Body of pancreas (tissue), 4 donors: Measurements from ENCODE around the gene TRA2B. TPM values are rescaled to one million over a fixed set of nuclear protein-coding genes. Genes with fewer than 3 reads are reported as not detected.
A peak's percentile ranks its signal among the peaks of the same experiment; 100 is the strongest.

ENCODE experiments used
- ATAC-seq: fragments of 150-250 bp; one replicate; pipeline ENCODE4 v1.9.1; 2016
- DNase-seq, 4 donors: peaks; one replicate each; pipeline ENCODE4 v3.0.0-alpha.2; 2019
- H3K27ac ChIP-seq, 4 donors: fragments of 200-600 bp; sonication (generic); 1 replicate in 3 of 4; 2 replicates in 1 of 4; pipeline versions ENCODE4 v1.5.1 to v1.6.1; 2016 to 2019; ENCODE audit warnings: mild to moderate bottlenecking in 1 of 4, mixed read lengths in 1 of 4, moderate library complexity in 1 of 4
- H3K27me3 ChIP-seq, 2 donors: fragments of 200-600 bp; sonication (generic); one replicate each; pipeline ENCODE4 v1.6.0; 2016; ENCODE audit warnings: mild to moderate bottlenecking in 1 of 2
- H3K36me3 ChIP-seq, 2 donors: fragments of 200-600 bp; sonication (generic); replicated peaks in 1 of 2; 2 replicates each; pipeline ENCODE4 v1.5.1; 2016; ENCODE audit warnings: low read depth in 2 of 2; ENCODE audit not compliant: insufficient read depth in 1 of 2
- H3K4me1 ChIP-seq: fragments of 200-600 bp; sonication (generic); one replicate; pipeline ENCODE4 v1.6.0; 2016
- H3K4me3 ChIP-seq, 2 donors: fragments of 200-600 bp; sonication (generic); 1 replicate in 1 of 2; 2 replicates in 1 of 2; pipeline ENCODE4 v1.5.1; 2016 to 2019
- H3K9me3 ChIP-seq, 3 donors: fragments of 200-600 bp; sonication (generic); 1 replicate in 2 of 3; 2 replicates in 1 of 3; pipeline ENCODE4 v1.5.1; 2016
- POLR2A ChIP-seq, 3 donors: fragments of 450-650 bp; IDR thresholded peaks; one replicate each; pipeline ENCODE4 v1.6.1; 2016; ENCODE audit warnings: antibody characterized with exemption in 3 of 3, mild to moderate bottlenecking in 2 of 3
- WGBS, 2 donors: methylation state at CpG; one replicate each; pipeline ENCODE4 v1.1.5; 2017; 5-methylcytosine and 5-hydroxymethylcytosine counted together
- intact Hi-C: fragments of 100-400 bp; cut with DNase I; formaldehyde crosslinking; loops from one replicate; pipeline ENCODE4 v1.15.1; 2023
- total RNA-seq, 2 donors: library from RNA; depleted of rRNA; stranded (reverse); fragments of >200 nt; gene quantifications; one replicate each; pipeline ENCODE4 v1.1.0, GENCODE V29; 2016
- TF ChIP-seq, protein P1 (sequence below), 7 experiments: fragments of 450-650 bp in 4 of 7; fragments of 200-600 bp in 3 of 7; sonication (generic) in 3 of 7; IDR thresholded peaks; one replicate each; pipeline ENCODE4 v1.5.1; 2016 to 2019; ENCODE audit warnings: antibody characterized with exemption in 7 of 7

The TRA2B gene
- total RNA-seq, 2 donors from 2014 or later, result 74.2 to 323 TPM

DNA sequence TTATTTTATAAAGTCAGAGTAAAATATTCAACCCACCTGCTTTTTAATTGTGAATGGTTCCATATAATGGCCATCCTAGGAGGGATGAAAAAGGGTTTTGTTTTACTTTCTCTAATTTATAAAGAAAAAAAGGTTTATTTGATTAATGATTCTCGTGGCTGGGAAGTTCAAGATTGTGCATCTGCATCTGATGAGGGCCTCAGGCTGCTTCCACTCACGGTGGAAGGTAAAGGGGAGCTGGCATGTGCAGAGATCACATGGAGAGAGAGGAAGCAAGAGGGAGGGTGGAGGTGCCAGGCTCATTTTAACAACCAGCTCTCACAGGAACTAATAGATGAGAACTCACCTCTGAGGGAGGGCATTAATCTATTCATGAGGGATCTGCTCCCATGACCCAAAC lies 27.7 kb upstream of the TRA2B start:
- Histone ChIP-seq H3K4me3 (no peak overlapping the region), H3K27me3 (no peaks in the 10 kb centered on the region), H3K4me1 (peaks cover 2% of the 10 kb centered on the region), H3K9me3 (no peaks in the 10 kb centered on the region), H3K36me3 (no peaks in the 10 kb centered on the region), H3K27ac (no peak overlapping the region)
- ATAC-seq, result no peak
- 68 to 88% methylated on average over 2 of the region's 2 CpGs for WGBS, 2 donors
- no peak for DNase-seq
- TF ChIP-seq POLR2A (IDR thresholded peaks at IDR 0.05), result no peak
- TF ChIP-seq, protein P1, sequence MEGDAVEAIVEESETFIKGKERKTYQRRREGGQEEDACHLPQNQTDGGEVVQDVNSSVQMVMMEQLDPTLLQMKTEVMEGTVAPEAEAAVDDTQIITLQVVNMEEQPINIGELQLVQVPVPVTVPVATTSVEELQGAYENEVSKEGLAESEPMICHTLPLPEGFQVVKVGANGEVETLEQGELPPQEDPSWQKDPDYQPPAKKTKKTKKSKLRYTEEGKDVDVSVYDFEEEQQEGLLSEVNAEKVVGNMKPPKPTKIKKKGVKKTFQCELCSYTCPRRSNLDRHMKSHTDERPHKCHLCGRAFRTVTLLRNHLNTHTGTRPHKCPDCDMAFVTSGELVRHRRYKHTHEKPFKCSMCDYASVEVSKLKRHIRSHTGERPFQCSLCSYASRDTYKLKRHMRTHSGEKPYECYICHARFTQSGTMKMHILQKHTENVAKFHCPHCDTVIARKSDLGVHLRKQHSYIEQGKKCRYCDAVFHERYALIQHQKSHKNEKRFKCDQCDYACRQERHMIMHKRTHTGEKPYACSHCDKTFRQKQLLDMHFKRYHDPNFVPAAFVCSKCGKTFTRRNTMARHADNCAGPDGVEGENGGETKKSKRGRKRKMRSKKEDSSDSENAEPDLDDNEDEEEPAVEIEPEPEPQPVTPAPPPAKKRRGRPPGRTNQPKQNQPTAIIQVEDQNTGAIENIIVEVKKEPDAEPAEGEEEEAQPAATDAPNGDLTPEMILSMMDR (IDR thresholded peaks at IDR 0.05), result no peak
- intact Hi-C loops, result no loop called here

DNA sequence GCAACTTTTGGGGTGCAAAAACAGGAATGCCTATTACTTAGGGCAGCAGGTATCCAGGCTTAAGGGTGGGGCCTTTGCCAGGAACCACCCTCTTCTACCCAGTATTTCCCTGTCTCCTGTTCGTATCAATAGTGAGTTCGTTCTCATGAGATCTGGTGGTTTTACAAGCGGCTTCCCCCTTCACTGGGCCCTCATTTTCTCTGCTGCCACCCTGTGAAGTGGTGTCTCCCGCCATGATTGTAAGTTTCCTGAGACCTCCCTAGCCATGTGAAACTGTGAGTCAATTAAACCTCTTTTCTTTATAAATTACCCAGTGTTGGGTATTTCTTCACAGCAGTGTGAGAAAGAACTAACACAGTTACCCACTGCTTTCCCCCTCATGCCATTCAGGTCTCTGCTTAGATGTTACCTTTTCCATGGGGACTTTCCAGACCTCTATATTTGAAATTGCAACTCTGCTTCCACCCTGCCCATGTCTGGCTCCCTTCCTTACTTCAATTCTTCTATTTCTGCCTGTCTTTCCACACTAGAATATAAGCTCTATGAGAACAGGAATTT lies 23.9 kb upstream of the TRA2B start:
- no peak overlapping the region for H3K27ac ChIP-seq
- H3K27me3 ChIP-seq, result no peaks in the 10 kb centered on the region
- TF ChIP-seq POLR2A (IDR thresholded peaks at IDR 0.05), result no peak
- TF ChIP-seq, protein P1 (IDR thresholded peaks at IDR 0.05), result no peak
- no peak overlapping the region for H3K4me3 ChIP-seq
- intact Hi-C loops, result no loop called here
- no peak for DNase-seq
- no peak for ATAC-seq
- H3K4me1 ChIP-seq, result peaks cover 9% of the 10 kb centered on the region
- 94 to 98% methylated on average over 4 of the region's 4 CpGs for whole genome bisulfite sequencing, 2 donors
- H3K36me3 ChIP-seq, result no peaks in the 10 kb centered on the region
- H3K9me3 ChIP-seq, result no peaks in the 10 kb centered on the region

DNA sequence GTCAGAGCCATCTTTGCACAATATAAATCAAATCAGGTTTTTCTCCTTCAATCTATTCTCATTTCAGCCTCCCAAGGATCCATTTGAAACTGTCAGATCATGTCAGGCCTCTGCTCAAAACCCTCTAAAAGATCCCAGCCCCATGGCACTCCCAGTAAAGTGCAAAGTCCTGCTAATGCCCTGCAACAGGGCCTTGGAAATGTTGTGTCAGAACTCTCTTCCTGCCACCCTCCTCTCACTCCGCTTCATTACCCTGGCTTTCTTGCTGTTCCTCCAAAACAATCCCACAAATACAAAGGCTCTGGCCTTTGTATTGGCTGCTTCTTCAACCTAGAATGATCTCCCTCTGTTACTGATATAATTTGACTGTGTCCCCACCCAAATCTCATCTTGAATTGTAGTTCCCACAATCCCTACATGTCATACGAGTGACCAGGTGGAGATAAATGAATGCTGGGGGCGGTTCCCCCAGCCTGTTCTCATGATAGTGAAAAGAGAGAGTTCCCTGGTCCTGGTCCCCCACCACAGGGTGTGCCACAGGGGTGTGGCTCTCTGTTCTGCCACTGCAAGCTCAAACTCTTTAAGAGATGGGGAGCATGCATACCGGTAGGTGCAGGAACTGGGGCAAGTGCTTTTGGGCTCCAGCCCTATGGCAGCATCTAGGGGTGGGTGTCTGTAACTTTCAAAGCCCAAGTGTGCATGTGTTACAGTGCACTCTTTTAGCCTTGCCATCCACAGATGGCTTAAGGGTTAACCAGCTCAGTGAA lies 22.9 kb upstream of the TRA2B start:
- Histone ChIP-seq H3K27me3 (no peaks in the 10 kb centered on the region), H3K27ac (peak overlapping the region; percentile 48 to 82 (median 65)), H3K4me3 (no peak overlapping the region), H3K4me1 (peaks cover 9% of the 10 kb centered on the region), H3K9me3 (no peaks in the 10 kb centered on the region), H3K36me3 (no peaks in the 10 kb centered on the region)
- DNase-seq, result no peak
- 78 to 91% methylated on average over 4 of the region's 4 CpGs for WGBS, 2 donors
- no peak for TF ChIP-seq POLR2A (IDR thresholded peaks at IDR 0.05)
- TF ChIP-seq, protein P1 (IDR thresholded peaks at IDR 0.05), result no peak
- intact Hi-C loops, result no loop called here
- ATAC-seq, result peak; percentile 19

DNA sequence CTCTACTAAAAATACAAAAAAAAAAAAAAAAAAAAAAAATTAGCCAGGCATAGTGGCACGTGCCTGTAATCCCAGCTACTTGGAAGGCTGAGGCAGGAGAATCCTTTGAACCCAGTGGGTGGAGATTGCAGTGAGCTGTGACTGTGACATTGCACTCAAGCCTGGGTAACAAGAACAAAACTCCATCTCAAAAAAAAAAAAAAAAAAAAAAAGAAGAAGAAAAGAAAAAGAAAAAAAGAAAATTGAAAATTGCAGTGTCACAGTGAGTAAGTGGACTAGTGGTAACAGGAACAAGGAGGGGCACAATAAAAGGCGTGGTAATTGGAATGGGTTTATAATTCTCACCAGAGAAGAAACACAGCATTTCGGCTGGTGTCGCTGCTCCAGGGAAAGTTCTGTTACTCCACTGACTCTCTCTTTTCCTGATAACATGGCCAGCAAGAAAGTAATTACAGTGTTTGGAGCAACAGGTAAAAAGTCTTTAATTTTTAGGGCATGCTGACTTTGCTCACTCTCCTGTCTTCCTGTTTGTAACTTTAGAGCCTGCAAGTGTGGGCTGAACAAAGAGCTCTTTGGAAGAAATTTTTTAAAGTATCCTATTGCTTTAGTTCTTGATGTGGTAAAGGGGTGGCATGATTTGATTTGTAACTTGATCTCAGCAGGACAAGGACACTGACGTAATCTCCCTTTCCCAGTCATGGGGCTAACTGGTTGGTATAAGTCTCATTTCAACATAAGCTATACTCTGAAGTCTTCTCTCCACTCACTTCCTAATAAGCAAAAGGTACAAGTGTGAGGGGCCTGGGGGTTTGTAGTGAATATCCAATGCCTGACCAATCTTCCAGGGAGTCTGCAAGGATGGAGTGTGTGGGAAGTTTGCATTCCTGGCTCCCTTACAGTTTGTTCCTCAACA lies 22.1 kb upstream of the TRA2B start:
- Histone ChIP-seq H3K4me1 (peaks cover 9% of the 10 kb centered on the region), H3K9me3 (no peaks in the 10 kb centered on the region), H3K27ac (peak overlapping the region; percentile 48 to 82 (median 65)), H3K36me3 (no peaks in the 10 kb centered on the region), H3K4me3 (no peak overlapping the region), H3K27me3 (no peaks in the 10 kb centered on the region)
- ATAC-seq (peak; percentile 92), DNase-seq (peak in 3 of 4 donors; percentile 37 to 70 (median 40))
- TF ChIP-seq POLR2A (IDR thresholded peaks at IDR 0.05), result peak in 2 of 3 donors; percentile 37 to 44
- TF ChIP-seq, protein P1 (IDR thresholded peaks at IDR 0.05), result no peak
- 22 to 48% methylated on average over 5 of the region's 5 CpGs for WGBS, 2 donors
- intact Hi-C loops, result no loop called here
